H1 (cell line): ENCODE data around the gene CD96.

ENCODE experiments used
- CTCF ChIP-seq, 3 experiments: IDR thresholded peaks; 1 replicate in 2 of 3; 2 replicates in 1 of 3; pipeline versions ENCODE4 v1.5.1 to v1.6.1; 2011; ENCODE audit warnings: low read length in 3 of 3, mild to moderate bottlenecking in 3 of 3, inconsistent platforms in 2 of 3, low read depth in 1 of 3, moderate library complexity in 1 of 3; ENCODE audit not compliant: insufficient read depth in 1 of 3; ENCODE audit errors: control extremely low read depth in 1 of 3
- RAD21 ChIP-seq, 2 experiments: IDR thresholded peaks in 1 of 2; conservative IDR thresholded peaks in 1 of 2; 2 replicates each; pipeline ENCODE4 v1.6.1; 2011; ENCODE audit warnings: low read depth in 2 of 2, low read length in 2 of 2, improper control_type of control experiment in 1 of 2, inconsistent platforms in 1 of 2, mild to moderate bottlenecking in 1 of 2, moderate library complexity in 1 of 2

GRCh38 chr3:111593666-111594065 lies 51.7 kb downstream of the CD96 start:
- no peak for TF ChIP-seq RAD21 (IDR thresholded peaks at IDR 0.05 in 1 of 2, conservative IDR thresholded peaks at IDR 0.05 in 1 of 2; ENCODE audit: low read depth in 2 of 2, low read length in 2 of 2)
- TF ChIP-seq CTCF (IDR thresholded peaks at IDR 0.05; ENCODE audit: control extremely low read depth in 1 of 3, insufficient read depth in 1 of 3, low read depth in 1 of 3, low read length in 3 of 3): no peak
